GM12878 (cell line): ENCODE measurements around the gene FRMD5. TPM values are rescaled to one million over a fixed set of nuclear protein-coding genes. Genes with fewer than 3 reads are reported as not detected.

Source experiments
- BCL11A ChIP-seq: IDR thresholded peaks from 2 replicates; pipeline ENCODE4 v1.6.1; 2011; ENCODE audit warnings: low read depth, low read length
- BHLHE40 ChIP-seq, 2 experiments: fragments of 450-650 bp in 1 of 2; IDR thresholded peaks; 2 replicates each; pipeline ENCODE4 v1.6.1; 2011 to 2017; ENCODE audit warnings: low read depth in 2 of 2, borderline replicate concordance in 1 of 2, improper control_type of control experiment in 1 of 2, low read length in 1 of 2, mild to moderate bottlenecking in 1 of 2
- CBFB ChIP-seq: IDR thresholded peaks from 2 replicates; pipeline ENCODE4 v1.6.1; 2016; ENCODE audit warnings: antibody characterized with exemption, low read depth
- HCFC1 ChIP-seq: fragments of 150-350 bp; IDR thresholded peaks from 2 replicates; pipeline ENCODE4 v1.6.1; 2014; ENCODE audit warnings: low read length
- IRF4 ChIP-seq: IDR thresholded peaks from 2 replicates; pipeline ENCODE4 v1.6.1; 2011; ENCODE audit warnings: low read depth, low read length
- JUNB ChIP-seq: IDR thresholded peaks from 2 replicates; pipeline ENCODE4 v1.6.1; 2016; ENCODE audit warnings: antibody characterized with exemption, mild to moderate bottlenecking
- POLR2AphosphoS2 ChIP-seq: IDR thresholded peaks from 2 replicates; pipeline ENCODE4 v1.6.1; 2011; ENCODE audit warnings: low read depth, mild to moderate bottlenecking, low read length, improper control_type of control experiment, moderate library complexity
- RELA ChIP-seq: fragments of 450-650 bp; IDR thresholded peaks from 2 replicates; pipeline ENCODE4 v1.8.0; 2014; ENCODE audit warnings: borderline replicate concordance; ENCODE audit not compliant: partially characterized antibody
- SMARCA5 ChIP-seq: fragments of 450-650 bp; IDR thresholded peaks from 2 replicates; pipeline ENCODE4 v1.6.1; 2017; ENCODE audit warnings: mild to moderate bottlenecking
- YY1 ChIP-seq: IDR thresholded peaks from 2 replicates; pipeline ENCODE4 v1.6.1; 2011; ENCODE audit warnings: low read depth, mild to moderate bottlenecking, low read length
- ZNF274 ChIP-seq: IDR thresholded peaks from one replicate; pipeline ENCODE4 v1.8.0; 2011; ENCODE audit not compliant: insufficient read length, insufficient read depth
- polyA plus RNA-seq, 11 experiments: library from polyadenylated mRNA; depleted of rRNA in 4 of 11; unstranded in 6 of 11; stranded (reverse) in 5 of 11; fragments of >200 nt; fragmentation: Nextera tagmentation in 4 of 11; fragmentation: Illumina TruSeq in 1 of 11; extraction: Ambion mirVana in 4 of 11; extraction: Trizol in 1 of 11; gene quantifications; 1 replicate in 1 of 11; 2 replicates in 10 of 11; pipeline versions ENCODE4 v1.2.1 to v1.2.3, GENCODE V29; 2011 to 2016; ENCODE audit warnings: inconsistent platforms in 2 of 11, missing spikeins in 2 of 11, low read depth in 1 of 11
- total RNA-seq, 4 experiments: library from RNA; depleted of rRNA in 3 of 4; stranded (reverse); fragments of >200 nt in 3 of 4; fragmentation: Illumina TruSeq in 1 of 4; extraction: Trizol in 1 of 4; gene quantifications; 2 replicates each; pipeline versions ENCODE4 v1.2.1 to v1.2.3, GENCODE V29; 2013 to 2021
- TF ChIP-seq, protein P1 (sequence below): IDR thresholded peaks from 2 replicates; pipeline ENCODE4 v1.6.1; 2012; ENCODE audit warnings: mild to moderate bottlenecking, low read depth, low read length
- TF ChIP-seq, protein P2 (sequence below): fragments of 450-650 bp; IDR thresholded peaks from 2 replicates; pipeline ENCODE4 v1.6.1; 2017; ENCODE audit warnings: low read depth, mild to moderate bottlenecking, moderate library complexity
- TF ChIP-seq, protein P3 (sequence below): IDR thresholded peaks from 2 replicates; pipeline ENCODE4 v1.6.1; 2012; ENCODE audit warnings: low read depth, low read length, improper control_type of control experiment

The FRMD5 gene
- total and polyA plus RNA-seq, 10 of the 15 experiments (the other 5 are each of a cell fraction or from before 2014, with no cell fraction given): 0.26 to 6.4 (median 0.68) TPM; not detected in 1

DNA sequence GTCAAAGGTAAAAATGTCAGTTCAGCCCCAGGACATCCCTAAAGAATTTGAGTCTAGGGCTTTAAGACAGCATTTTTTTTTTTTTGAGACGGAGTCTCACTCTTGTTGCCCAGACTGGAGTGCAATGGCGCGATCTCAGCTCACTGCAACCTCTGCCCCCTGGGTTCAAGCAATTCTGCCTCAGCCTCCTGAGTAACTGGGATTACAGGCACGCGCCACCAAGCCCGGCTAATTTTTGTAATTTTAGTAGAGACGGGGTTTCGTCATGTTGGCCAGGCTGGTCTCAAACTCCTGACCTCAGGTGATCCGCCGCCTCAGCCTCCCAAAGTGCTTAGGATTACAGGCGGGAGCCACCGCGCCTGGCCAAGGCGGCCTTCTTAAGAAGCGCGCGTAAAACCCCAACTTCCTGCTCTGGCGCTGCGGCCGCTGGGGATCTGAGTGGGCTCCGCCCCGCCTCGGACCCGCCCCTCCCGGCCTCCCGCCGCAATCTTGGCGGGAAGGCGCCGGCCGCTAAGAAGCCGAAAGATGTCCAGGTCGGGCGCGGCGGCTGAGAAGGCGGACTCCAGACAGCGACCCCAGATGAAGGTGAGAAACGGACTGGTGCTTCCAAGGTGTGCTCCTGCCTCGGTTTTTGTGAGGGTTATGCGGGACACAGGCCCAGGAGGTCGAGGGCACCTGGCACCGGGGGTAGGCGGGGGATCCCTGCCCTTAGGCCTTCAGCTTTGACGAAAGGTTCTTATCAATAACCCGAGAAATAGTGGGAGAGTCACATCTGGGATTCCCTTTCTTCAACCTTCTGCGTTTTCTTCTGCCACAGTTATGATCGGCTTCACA is 368.3 kb downstream of the FRMD5 start, which contains the start of gene WDR76 (continued):
- no peak for TF ChIP-seq HCFC1
- TF ChIP-seq ZNF274: no peak
- peak; percentile 66; the same call in 1 of the 2 replicates for TF ChIP-seq SMARCA5
- TF ChIP-seq BCL11A: no peak
- TF ChIP-seq, protein P1, sequence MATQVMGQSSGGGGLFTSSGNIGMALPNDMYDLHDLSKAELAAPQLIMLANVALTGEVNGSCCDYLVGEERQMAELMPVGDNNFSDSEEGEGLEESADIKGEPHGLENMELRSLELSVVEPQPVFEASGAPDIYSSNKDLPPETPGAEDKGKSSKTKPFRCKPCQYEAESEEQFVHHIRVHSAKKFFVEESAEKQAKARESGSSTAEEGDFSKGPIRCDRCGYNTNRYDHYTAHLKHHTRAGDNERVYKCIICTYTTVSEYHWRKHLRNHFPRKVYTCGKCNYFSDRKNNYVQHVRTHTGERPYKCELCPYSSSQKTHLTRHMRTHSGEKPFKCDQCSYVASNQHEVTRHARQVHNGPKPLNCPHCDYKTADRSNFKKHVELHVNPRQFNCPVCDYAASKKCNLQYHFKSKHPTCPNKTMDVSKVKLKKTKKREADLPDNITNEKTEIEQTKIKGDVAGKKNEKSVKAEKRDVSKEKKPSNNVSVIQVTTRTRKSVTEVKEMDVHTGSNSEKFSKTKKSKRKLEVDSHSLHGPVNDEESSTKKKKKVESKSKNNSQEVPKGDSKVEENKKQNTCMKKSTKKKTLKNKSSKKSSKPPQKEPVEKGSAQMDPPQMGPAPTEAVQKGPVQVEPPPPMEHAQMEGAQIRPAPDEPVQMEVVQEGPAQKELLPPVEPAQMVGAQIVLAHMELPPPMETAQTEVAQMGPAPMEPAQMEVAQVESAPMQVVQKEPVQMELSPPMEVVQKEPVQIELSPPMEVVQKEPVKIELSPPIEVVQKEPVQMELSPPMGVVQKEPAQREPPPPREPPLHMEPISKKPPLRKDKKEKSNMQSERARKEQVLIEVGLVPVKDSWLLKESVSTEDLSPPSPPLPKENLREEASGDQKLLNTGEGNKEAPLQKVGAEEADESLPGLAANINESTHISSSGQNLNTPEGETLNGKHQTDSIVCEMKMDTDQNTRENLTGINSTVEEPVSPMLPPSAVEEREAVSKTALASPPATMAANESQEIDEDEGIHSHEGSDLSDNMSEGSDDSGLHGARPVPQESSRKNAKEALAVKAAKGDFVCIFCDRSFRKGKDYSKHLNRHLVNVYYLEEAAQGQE: no peak
- TF ChIP-seq BHLHE40 (IDR thresholded peaks at IDR 0.05; ENCODE audit: borderline replicate concordance in 1 of 2, low read depth in 2 of 2, low read length in 1 of 2): peak in 1 of 2 experiments; percentile 50; a peak in 1 of 4 replicates
- peak; percentile 24 for TF ChIP-seq RELA
- 0 out of 2 replicates have a peak, but pooled peaks have one; percentile 31 for TF ChIP-seq CBFB
- TF ChIP-seq, protein P2, sequence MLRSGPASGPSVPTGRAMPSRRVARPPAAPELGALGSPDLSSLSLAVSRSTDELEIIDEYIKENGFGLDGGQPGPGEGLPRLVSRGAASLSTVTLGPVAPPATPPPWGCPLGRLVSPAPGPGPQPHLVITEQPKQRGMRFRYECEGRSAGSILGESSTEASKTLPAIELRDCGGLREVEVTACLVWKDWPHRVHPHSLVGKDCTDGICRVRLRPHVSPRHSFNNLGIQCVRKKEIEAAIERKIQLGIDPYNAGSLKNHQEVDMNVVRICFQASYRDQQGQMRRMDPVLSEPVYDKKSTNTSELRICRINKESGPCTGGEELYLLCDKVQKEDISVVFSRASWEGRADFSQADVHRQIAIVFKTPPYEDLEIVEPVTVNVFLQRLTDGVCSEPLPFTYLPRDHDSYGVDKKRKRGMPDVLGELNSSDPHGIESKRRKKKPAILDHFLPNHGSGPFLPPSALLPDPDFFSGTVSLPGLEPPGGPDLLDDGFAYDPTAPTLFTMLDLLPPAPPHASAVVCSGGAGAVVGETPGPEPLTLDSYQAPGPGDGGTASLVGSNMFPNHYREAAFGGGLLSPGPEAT: peak; percentile 45; the same call in 1 of the 2 replicates
- TF ChIP-seq POLR2AphosphoS2: no peak
- TF ChIP-seq YY1: peak; percentile 62; the same call in 1 of the 2 replicates
- TF ChIP-seq JUNB: no peak
- TF ChIP-seq, protein P3, sequence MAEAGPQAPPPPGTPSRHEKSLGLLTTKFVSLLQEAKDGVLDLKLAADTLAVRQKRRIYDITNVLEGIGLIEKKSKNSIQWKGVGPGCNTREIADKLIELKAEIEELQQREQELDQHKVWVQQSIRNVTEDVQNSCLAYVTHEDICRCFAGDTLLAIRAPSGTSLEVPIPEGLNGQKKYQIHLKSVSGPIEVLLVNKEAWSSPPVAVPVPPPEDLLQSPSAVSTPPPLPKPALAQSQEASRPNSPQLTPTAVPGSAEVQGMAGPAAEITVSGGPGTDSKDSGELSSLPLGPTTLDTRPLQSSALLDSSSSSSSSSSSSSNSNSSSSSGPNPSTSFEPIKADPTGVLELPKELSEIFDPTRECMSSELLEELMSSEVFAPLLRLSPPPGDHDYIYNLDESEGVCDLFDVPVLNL: peak; percentile 79
- TF ChIP-seq IRF4: no peak
